ENCODE results near the gene SKIDA1.

SKIDA1 gene

DNA sequence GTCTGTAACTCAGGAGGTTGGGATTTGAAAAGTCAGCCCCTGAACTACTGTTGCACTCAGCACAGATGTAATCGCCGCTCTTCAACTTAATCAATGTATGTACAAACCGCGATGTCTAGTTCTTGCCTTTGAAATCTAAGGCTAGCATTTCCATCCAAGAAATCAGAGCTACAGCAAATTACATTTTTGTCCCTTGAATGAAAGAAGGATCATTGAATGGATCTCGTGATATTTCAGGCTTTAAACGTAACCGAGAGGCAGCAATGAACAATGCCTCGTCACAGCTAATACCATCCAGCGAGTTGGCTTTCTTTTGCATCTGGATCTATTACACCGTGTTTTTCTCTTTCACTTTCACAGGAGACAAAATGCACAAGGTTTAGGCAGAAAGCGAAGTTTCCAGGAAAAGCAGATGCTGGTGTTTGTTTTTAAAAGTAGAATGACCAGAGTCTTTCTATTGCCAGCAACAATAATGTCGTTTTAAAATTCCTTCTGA is 5.5 kb downstream of the SKIDA1 start:
- Histone ChIP-seq H3K4me3 (replicated peaks; ENCODE audit: insufficient read depth, low read length) (no peak overlapping the region), H3K27ac (replicated peaks) (no peak overlapping the region), H3K27me3 (ENCODE audit: insufficient read depth, poor library complexity, severe bottlenecking) (peaks cover 9% of the 10 kb centered on the region)
- DNase-seq (ENCODE audit: low read depth in 1 of 2, low spot score in 1 of 2) = no peak
- no peak for TF ChIP-seq GABPA (IDR thresholded peaks at IDR 0.05; ENCODE audit: low read depth)
- TF ChIP-seq POLR2AphosphoS5 (IDR thresholded peaks at IDR 0.05; ENCODE audit: low read depth) = no peak
- no peak for TF ChIP-seq CTCF (IDR thresholded peaks at IDR 0.05; ENCODE audit: insufficient read depth, low read length)
- no peak for TF ChIP-seq REST (IDR thresholded peaks at IDR 0.05; ENCODE audit: insufficient replicate concordance, low read depth)
- no peak for TF ChIP-seq SPI1 (IDR thresholded peaks at IDR 0.05; ENCODE audit: borderline replicate concordance, low read depth)

DNA sequence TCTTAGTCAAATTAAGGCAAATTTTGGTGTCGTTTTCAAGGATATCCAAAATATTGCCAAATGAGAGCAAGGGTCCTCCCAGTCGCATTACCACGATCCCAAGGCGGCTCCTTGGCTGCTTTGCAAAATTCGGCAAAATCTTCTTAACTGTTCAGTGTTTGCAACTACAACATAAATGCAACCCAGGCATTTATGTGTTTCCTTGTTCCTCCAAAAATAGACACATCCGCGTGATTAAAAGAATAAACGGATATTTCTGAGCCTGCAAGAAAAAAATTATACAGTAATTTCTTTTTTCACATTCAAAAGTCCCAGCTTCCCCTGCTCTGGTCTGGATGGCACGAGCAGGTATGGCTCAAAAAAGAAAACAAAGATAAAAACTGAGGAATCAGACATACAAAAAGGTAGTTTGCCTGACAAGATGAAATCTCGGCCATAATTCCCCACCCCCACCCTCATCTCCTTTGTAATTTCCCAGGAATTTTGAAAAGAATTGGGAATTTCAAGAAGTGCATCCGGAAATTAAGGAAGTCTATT is 6.0 kb downstream of the SKIDA1 start:
- Histone ChIP-seq H3K4me3 (replicated peaks; ENCODE audit: insufficient read depth, low read length) (no peak overlapping the region), H3K27me3 (ENCODE audit: insufficient read depth, poor library complexity, severe bottlenecking) (peaks cover 9% of the 10 kb centered on the region), H3K27ac (replicated peaks) (no peak overlapping the region)
- TF ChIP-seq CTCF (IDR thresholded peaks at IDR 0.05; ENCODE audit: insufficient read depth, low read length) (no peak), GABPA (IDR thresholded peaks at IDR 0.05; ENCODE audit: low read depth) (no peak), POLR2AphosphoS5 (IDR thresholded peaks at IDR 0.05; ENCODE audit: low read depth) (no peak), REST (IDR thresholded peaks at IDR 0.05; ENCODE audit: insufficient replicate concordance, low read depth) (no peak), SPI1 (IDR thresholded peaks at IDR 0.05; ENCODE audit: borderline replicate concordance, low read depth) (no peak)
- no peak for DNase-seq (ENCODE audit: low read depth in 1 of 2, low spot score in 1 of 2)

GRCh38 chr10:21518641-21519396 is 6.7 kb downstream of the SKIDA1 start:
- TF ChIP-seq POLR2AphosphoS5 (IDR thresholded peaks at IDR 0.05; ENCODE audit: low read depth) (no peak), SPI1 (IDR thresholded peaks at IDR 0.05; ENCODE audit: borderline replicate concordance, low read depth) (no peak), CTCF (IDR thresholded peaks at IDR 0.05; ENCODE audit: insufficient read depth, low read length) (no peak), REST (IDR thresholded peaks at IDR 0.05; ENCODE audit: insufficient replicate concordance, low read depth) (no peak), GABPA (IDR thresholded peaks at IDR 0.05; ENCODE audit: low read depth) (no peak)
- no peak overlapping the region for H3K27ac ChIP-seq (replicated peaks)
- peaks cover 9% of the 10 kb centered on the region for H3K27me3 ChIP-seq (ENCODE audit: insufficient read depth, poor library complexity, severe bottlenecking)
- no peak overlapping the region for H3K4me3 ChIP-seq (replicated peaks; ENCODE audit: insufficient read depth, low read length)
- DNase-seq (ENCODE audit: low read depth in 1 of 2, low spot score in 1 of 2) = no peak
